NCI-H82 (cell line): ENCODE results near the gene PLXND1.

Experiments
- DNase-seq: peaks from one replicate; lab custom pipeline; 2025; lab: John Stamatoyannopoulos, UW

Gene PLXND1

GRCh38 chr3:129582799-129583198 is 23.7 kb downstream of the PLXND1 start:
- DNase-seq = no peak

GRCh38 chr3:129581623-129582022 is 24.9 kb downstream of the PLXND1 start:
- DNase-seq = no peak

GRCh38 chr3:129579991-129580390 is 26.5 kb downstream of the PLXND1 start:
- no peak for DNase-seq

GRCh38 chr3:129577925-129578786 is 28.3 kb downstream of the PLXND1 start:
- DNase-seq = peak; percentile 43

GRCh38 chr3:129577366-129577765 is 29.1 kb downstream of the PLXND1 start:
- DNase-seq = peak; percentile 98

- DNase-seq = peak; percentile 55
Measured at GRCh38 chr3:129576514-129577352, 29.7 kb downstream of the PLXND1 start.

GRCh38 chr3:129575997-129576384 is 30.5 kb downstream of the PLXND1 start:
- DNase-seq = peak; percentile 52

GRCh38 chr3:129575233-129575996 is 31.1 kb downstream of the PLXND1 start:
- DNase-seq = no peak

- DNase-seq = no peak
Measured at GRCh38 chr3:129574206-129574605, 32.3 kb downstream of the PLXND1 start.

GRCh38 chr3:129573493-129573892 is 33.0 kb downstream of the PLXND1 start:
- no peak for DNase-seq

- DNase-seq = no peak
Measured at GRCh38 chr3:129572603-129573002, 33.9 kb downstream of the PLXND1 start.

- no peak for DNase-seq
Measured at GRCh38 chr3:129571605-129572547, 34.6 kb downstream of the PLXND1 start.

GRCh38 chr3:129569856-129570255 is 36.6 kb downstream of the PLXND1 start:
- no peak for DNase-seq

GRCh38 chr3:129567939-129568338 is 38.5 kb downstream of the PLXND1 start:
- no peak for DNase-seq

GRCh38 chr3:129567176-129567705 is 39.2 kb downstream of the PLXND1 start:
- DNase-seq = no peak

GRCh38 chr3:129565902-129566301 is 40.6 kb downstream of the PLXND1 start:
- DNase-seq = no peak

GRCh38 chr3:129564981-129565644 is 41.4 kb downstream of the PLXND1 start:
- DNase-seq = no peak

- no peak for DNase-seq
Measured at GRCh38 chr3:129563850-129564535, 42.5 kb downstream of the PLXND1 start.

- DNase-seq = no peak
Measured at GRCh38 chr3:129563332-129563731, 43.1 kb downstream of the PLXND1 start.

GRCh38 chr3:129562803-129563202 is 43.7 kb downstream of the PLXND1 start:
- DNase-seq = no peak
